Measurements from ENCODE around the gene MED7. TPM values are rescaled to one million over a fixed set of nuclear protein-coding genes. Genes with fewer than 3 reads are reported as not detected.

MED7 gene
- total RNA-seq, 1 donor from 2014 or later: 7.7 TPM

- no peak for DNase-seq
Observed at GRCh38 chr5:157162919-157163510, 20.4 kb upstream of the MED7 start.

GRCh38 chr5:157161996-157162395 is 19.3 kb upstream of the MED7 start:
- no peak for DNase-seq

- DNase-seq: no peak
Observed at GRCh38 chr5:157160001-157160400, 17.3 kb upstream of the MED7 start.

GRCh38 chr5:157159209-157159751 is 16.6 kb upstream of the MED7 start:
- no peak for DNase-seq

GRCh38 chr5:157157293-157157891 is 14.7 kb upstream of the MED7 start:
- no peak for DNase-seq

- no peak for DNase-seq
Observed at GRCh38 chr5:157155297-157155696, 12.6 kb upstream of the MED7 start.

GRCh38 chr5:157150995-157151394 is 8.3 kb upstream of the MED7 start:
- DNase-seq: no peak

- DNase-seq: peak; percentile 78
Observed at GRCh38 chr5:157148734-157149615, 6.3 kb upstream of the MED7 start.

GRCh38 chr5:157143127-157143971 is 684 bp upstream of the MED7 start:
- DNase-seq: peak; percentile 41

- no peak for DNase-seq
Observed at GRCh38 chr5:157137691-157138090, 5.0 kb downstream of the MED7 start.

GRCh38 chr5:157132281-157132612 is 10.4 kb downstream of the MED7 start:
- DNase-seq: no peak

GRCh38 chr5:157130925-157131324 is 11.7 kb downstream of the MED7 start:
- no peak for DNase-seq

- DNase-seq: no peak
Observed at GRCh38 chr5:157121709-157122108, 21.0 kb downstream of the MED7 start.

- no peak for DNase-seq
Observed at GRCh38 chr5:157120102-157120501, 22.6 kb downstream of the MED7 start.

- DNase-seq: no peak
Observed at GRCh38 chr5:157116483-157116954, 26.1 kb downstream of the MED7 start.

GRCh38 chr5:157115502-157115901 is 27.2 kb downstream of the MED7 start:
- no peak for DNase-seq

GRCh38 chr5:157115012-157115411 is 27.7 kb downstream of the MED7 start:
- DNase-seq: no peak

GRCh38 chr5:157113002-157113401 is 29.7 kb downstream of the MED7 start:
- no peak for DNase-seq

GRCh38 chr5:157109744-157110143 is 32.9 kb downstream of the MED7 start:
- DNase-seq: no peak

GRCh38 chr5:157108976-157109375 is 33.7 kb downstream of the MED7 start, which contains the start of gene HAVCR2:
TSS of gene HAVCR2 (minus strand) at chr5:157109044. CDS start at chr5:157108983, 61 bp downstream.
- no peak for DNase-seq

- DNase-seq: no peak
Observed at GRCh38 chr5:157107508-157107907, 35.2 kb downstream of the MED7 start.
